ENCODE results near the gene TASP1. TPM values are rescaled to one million over a fixed set of nuclear protein-coding genes. Genes with fewer than 3 reads are reported as not detected.

The TASP1 gene
- 14.3 TPM for total RNA-seq
- long read RNA-seq, transcript TASP1-201 (14 exons, 2,352 nt), result major isoform, 11 of 30 reads
- long read RNA-seq, partial matches to known transcripts, result 7 of 30 reads
- long read RNA-seq, other reads (novel, unspliced or antisense), result 12 of 30 reads

- Histone ChIP-seq H3K4me1 (peaks cover 11% of the 10 kb centered on the region), H3K9me3 (no peaks in the 10 kb centered on the region), H3K4me3 (peak within 1 kb of the TSS; percentile 85), H3K27me3 (ENCODE audit: low read depth) (no peaks in the 10 kb centered on the region), H3K36me3 (no peaks in the 10 kb centered on the region), H3K27ac (peak within 1 kb of the TSS; percentile 85)
- no peak for TF ChIP-seq CTCF (IDR thresholded peaks at IDR 0.05)
- peak; percentile 98 for DNase-seq
- intact Hi-C loops (cut with DNase I), result no loop called here
- ATAC-seq, result peak; percentile 100
Observed at GRCh38 chr20:13638496-13639149, at the start of gene TASP1. TASP1 (minus strand) TSS chr20:13638932; CDS start chr20:13630078, 8,854 bp downstream.

DNA sequence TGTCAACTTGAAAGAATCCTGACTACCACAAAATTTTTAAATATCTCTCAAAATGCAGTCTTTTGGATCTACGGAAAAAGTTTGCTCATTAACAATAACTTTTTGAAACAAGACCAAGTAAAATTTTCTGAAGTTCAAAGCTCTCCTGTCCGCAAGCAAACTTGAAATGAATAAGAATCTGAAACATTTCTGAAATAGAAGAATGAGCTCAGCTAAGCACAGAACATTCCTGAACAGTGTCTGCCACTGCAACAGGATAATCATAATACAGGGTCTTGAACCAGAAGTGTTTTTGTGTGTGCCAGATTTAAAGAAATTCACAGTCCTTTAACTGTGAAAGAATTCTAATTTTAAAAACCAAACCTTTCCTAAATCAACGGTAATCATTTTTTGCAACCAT lies 49.1 kb upstream of the TASP1 start:
- TF ChIP-seq CTCF (IDR thresholded peaks at IDR 0.05), result no peak
- no peaks in the 10 kb centered on the region for H3K36me3 ChIP-seq
- H3K9me3 ChIP-seq, result no peaks in the 10 kb centered on the region
- no peaks in the 10 kb centered on the region for H3K27me3 ChIP-seq (ENCODE audit: low read depth)
- DNase-seq (no peak), ATAC-seq (no peak)
- intact Hi-C loops (cut with DNase I), result no loop called here
- no peak overlapping the region for H3K27ac ChIP-seq
- no peak overlapping the region for H3K4me3 ChIP-seq
- no peaks in the 10 kb centered on the region for H3K4me1 ChIP-seq

DNA sequence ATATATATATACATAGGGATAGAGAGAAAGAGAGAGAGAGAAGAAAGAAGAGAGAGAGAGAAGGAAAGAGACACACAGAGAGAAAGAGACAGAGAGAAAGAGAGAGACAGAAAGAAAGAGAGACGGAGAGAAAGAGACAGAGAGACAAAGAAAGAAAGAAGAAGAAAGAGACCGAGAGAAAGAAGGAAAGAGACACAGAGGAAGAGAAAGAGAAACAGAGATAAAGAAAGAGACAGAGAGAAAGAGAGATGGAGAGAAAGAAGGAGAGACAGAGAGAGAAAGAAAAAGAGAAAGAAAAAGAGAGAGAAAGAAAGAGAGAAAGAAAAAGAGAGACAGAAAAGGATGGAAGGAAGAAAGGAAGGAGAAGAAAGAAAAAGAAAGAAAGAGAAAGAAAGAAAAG lies 46.9 kb upstream of the TASP1 start:
- intact Hi-C loops (cut with DNase I), result no loop called here
- H3K27me3 ChIP-seq (ENCODE audit: low read depth), result no peaks in the 10 kb centered on the region

DNA sequence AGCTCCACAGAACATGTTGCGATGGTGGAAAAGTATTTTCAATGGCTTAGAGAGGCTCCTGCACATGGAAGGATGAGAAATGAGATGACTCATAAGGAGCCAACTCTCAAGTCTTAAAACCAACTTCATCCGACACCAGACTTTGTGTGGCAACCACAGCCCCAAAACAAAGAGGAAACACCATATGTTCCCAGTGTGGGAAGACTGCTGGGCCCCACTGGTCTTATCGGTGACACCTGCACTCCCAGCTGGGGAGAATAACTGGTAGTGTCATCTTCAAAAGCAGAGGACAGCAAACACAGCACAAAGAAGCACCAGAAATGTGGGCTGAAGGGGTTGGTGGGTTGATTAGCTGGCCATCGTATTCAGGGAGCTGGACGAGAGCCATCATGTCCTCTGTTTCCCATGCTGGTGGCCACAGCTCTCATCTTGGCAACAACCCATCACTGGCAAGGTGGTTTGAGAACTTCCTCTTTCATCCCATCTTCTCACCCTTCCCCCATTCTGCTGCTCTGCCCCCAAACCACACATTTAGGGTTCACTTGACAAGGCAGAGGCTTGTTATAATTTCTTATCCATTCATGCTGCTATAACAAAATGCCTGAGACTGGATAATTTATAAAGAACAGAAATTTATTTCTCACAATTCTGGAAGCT lies 46.0 kb upstream of the TASP1 start:
- Histone ChIP-seq H3K9me3 (no peaks in the 10 kb centered on the region), H3K27me3 (ENCODE audit: low read depth) (no peaks in the 10 kb centered on the region), H3K4me1 (no peaks in the 10 kb centered on the region), H3K27ac (no peak overlapping the region), H3K4me3 (no peak overlapping the region), H3K36me3 (no peaks in the 10 kb centered on the region)
- intact Hi-C loops (cut with DNase I), result no loop called here
- ATAC-seq (no peak), DNase-seq (no peak)
- no peak for TF ChIP-seq CTCF (IDR thresholded peaks at IDR 0.05)

More for the DNA sequence above, 46.9 kb upstream of the TASP1 start:
- Histone ChIP-seq H3K27ac (no peak overlapping the region), H3K4me1 (no peaks in the 10 kb centered on the region), H3K4me3 (no peak overlapping the region), H3K36me3 (no peaks in the 10 kb centered on the region), H3K9me3 (no peaks in the 10 kb centered on the region)
- no peak for TF ChIP-seq CTCF (IDR thresholded peaks at IDR 0.05)
- no peak for ATAC-seq
- DNase-seq, result no peak

- no peak for ATAC-seq
Observed at GRCh38 chr20:13683833-13684232, 45.1 kb upstream of the TASP1 start.

More at GRCh38 chr20:13683833-13684232, 45.1 kb upstream of the TASP1 start:
- H3K4me1 ChIP-seq, result no peaks in the 10 kb centered on the region
- H3K9me3 ChIP-seq, result no peaks in the 10 kb centered on the region
- H3K4me3 ChIP-seq, result no peak overlapping the region
- TF ChIP-seq CTCF (IDR thresholded peaks at IDR 0.05), result no peak
- no peaks in the 10 kb centered on the region for H3K36me3 ChIP-seq
- intact Hi-C loops (cut with DNase I), result no loop called here
- no peak overlapping the region for H3K27ac ChIP-seq
- DNase-seq, result no peak
- no peaks in the 10 kb centered on the region for H3K27me3 ChIP-seq (ENCODE audit: low read depth)

All from lower lobe of right lung (tissue), 2 donors.